ENCODE measurements around the gene GJA4. TPM values are rescaled to one million over a fixed set of nuclear protein-coding genes. Genes with fewer than 3 reads are reported as not detected.

Gene GJA4
- total and polyA plus RNA-seq, 2 donors (not counting 3 experiments of a cell fraction or from before 2014, with no cell fraction given): 22.1 to 175 TPM

DNA sequence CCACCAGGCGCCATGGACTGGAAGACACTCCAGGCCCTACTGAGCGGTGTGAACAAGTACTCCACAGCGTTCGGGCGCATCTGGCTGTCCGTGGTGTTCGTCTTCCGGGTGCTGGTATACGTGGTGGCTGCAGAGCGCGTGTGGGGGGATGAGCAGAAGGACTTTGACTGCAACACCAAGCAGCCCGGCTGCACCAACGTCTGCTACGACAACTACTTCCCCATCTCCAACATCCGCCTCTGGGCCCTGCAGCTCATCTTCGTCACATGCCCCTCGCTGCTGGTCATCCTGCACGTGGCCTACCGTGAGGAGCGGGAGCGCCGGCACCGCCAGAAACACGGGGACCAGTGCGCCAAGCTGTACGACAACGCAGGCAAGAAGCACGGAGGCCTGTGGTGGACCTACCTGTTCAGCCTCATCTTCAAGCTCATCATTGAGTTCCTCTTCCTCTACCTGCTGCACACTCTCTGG is 8.0 kb upstream of the GJA4 start:
- H2AFZ ChIP-seq (ENCODE audit: low read depth, low read length): no peak overlapping the region
- H4K20me1 ChIP-seq (replicated peaks; ENCODE audit: control insufficient read depth, extremely low read depth, insufficient read depth, low read length): no peaks in the 10 kb centered on the region
- no peak for DNase-seq (ENCODE audit: low read depth, low spot score)
- H3K9me3 ChIP-seq (replicated peaks; ENCODE audit: control insufficient read depth, insufficient read depth, low read length): no peaks in the 10 kb centered on the region
- no peaks in the 10 kb centered on the region for H3K79me2 ChIP-seq (ENCODE audit: control insufficient read depth, insufficient read depth, low read length)
- ChIA-PET POLR2A (no interaction called here), CTCF (interaction anchor here (1.2 kb wide), 1 partner anchor 81 kb away, joined by 6 read pairs; no protein-coding TSS in a partner anchor)
- H3K4me3 ChIP-seq (replicated peaks in 1 of 3; ENCODE audit: insufficient read depth in 1 of 3, low read depth in 1 of 3, low read length in 3 of 3): no peak overlapping the region
- TF ChIP-seq EZH2 (IDR thresholded peaks at IDR 0.05; ENCODE audit: borderline replicate concordance, low read depth, low read length, severe bottlenecking): no peak
- TF ChIP-seq MYC (IDR thresholded peaks at IDR 0.05; ENCODE audit: low read depth, low read length): no peak
- TF ChIP-seq JUN (IDR thresholded peaks at IDR 0.05; ENCODE audit: borderline replicate concordance, insufficient read depth, insufficient read length, low read depth): no peak
- TF ChIP-seq, protein P1, sequence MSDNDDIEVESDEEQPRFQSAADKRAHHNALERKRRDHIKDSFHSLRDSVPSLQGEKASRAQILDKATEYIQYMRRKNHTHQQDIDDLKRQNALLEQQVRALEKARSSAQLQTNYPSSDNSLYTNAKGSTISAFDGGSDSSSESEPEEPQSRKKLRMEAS (IDR thresholded peaks at IDR 0.05; ENCODE audit: insufficient read depth, insufficient read length): no peak
- no peak for TF ChIP-seq POLR2AphosphoS5 (IDR thresholded peaks at IDR 0.05; ENCODE audit: insufficient read depth, low read depth, low read length)
- H3K27me3 ChIP-seq (ENCODE audit: control insufficient read depth in 2 of 2, insufficient read depth in 2 of 2, low read length in 2 of 2): peaks cover 23 to 33% of the 10 kb centered on the region in 2 experiments
- BruUV-seq (replicated peaks): no TSS peak
- H3K4me2 ChIP-seq (ENCODE audit: insufficient read depth, low read length): no peak overlapping the region
- H3K27ac ChIP-seq (ENCODE audit: insufficient read depth, low read depth, low read length): no peak overlapping the region
- H3K36me3 ChIP-seq (ENCODE audit: control insufficient read depth in 2 of 2, extremely low read depth in 1 of 2, insufficient read depth in 2 of 2, low read length in 2 of 2): no peaks in the 10 kb centered on the region
- no peaks in the 10 kb centered on the region for H3K4me1 ChIP-seq (ENCODE audit: control insufficient read depth, extremely low read depth, insufficient read depth, low read length)
- no peak for FAIRE-seq
- H3K9me1 ChIP-seq (replicated peaks; ENCODE audit: control insufficient read depth, extremely low read depth, insufficient read depth, low read length): no peaks in the 10 kb centered on the region
- no peak overlapping the region for H3K9ac ChIP-seq (replicated peaks; ENCODE audit: extremely low read depth, insufficient read depth, low read length)
- intact Hi-C loops (cut with micrococcal nuclease) (loop anchor here (5.0 kb wide), 3 partner anchors 388 to 988 kb away; partner anchors contain the start of gene SFPQ), dilution Hi-C loops (cut with MboI; ENCODE audit: extremely low pct_ligation_motif_present, low sequenced_read_pairs) (no loop called here)

DNA sequence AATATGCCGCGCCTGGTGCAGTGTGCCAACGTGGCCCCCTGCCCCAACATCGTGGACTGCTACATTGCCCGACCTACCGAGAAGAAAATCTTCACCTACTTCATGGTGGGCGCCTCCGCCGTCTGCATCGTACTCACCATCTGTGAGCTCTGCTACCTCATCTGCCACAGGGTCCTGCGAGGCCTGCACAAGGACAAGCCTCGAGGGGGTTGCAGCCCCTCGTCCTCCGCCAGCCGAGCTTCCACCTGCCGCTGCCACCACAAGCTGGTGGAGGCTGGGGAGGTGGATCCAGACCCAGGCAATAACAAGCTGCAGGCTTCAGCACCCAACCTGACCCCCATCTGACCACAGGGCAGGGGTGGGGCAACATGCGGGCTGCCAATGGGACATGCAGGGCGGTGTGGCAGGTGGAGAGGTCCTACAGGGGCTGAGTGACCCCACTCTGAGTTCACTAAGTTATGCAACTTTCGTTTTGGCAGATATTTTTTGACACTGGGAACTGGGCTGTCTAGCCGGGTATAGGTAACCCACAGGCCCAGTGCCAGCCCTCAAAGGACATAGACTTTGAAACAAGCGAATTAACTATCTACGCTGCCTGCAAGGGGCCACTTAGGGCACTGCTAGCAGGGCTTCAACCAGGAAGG is 7.4 kb upstream of the GJA4 start:
- H2AFZ ChIP-seq (ENCODE audit: low read depth, low read length): no peak overlapping the region
- ChIA-PET POLR2A (no interaction called here), CTCF (interaction anchor here (1.2 to 1.4 kb wide), 2 partner anchors 11 to 81 kb away, joined by 6 to 8 read pairs; no protein-coding TSS in a partner anchor)
- no peak overlapping the region for H3K9ac ChIP-seq (replicated peaks; ENCODE audit: extremely low read depth, insufficient read depth, low read length)
- no peak overlapping the region for H3K4me3 ChIP-seq (replicated peaks in 1 of 3; ENCODE audit: insufficient read depth in 1 of 3, low read depth in 1 of 3, low read length in 3 of 3)
- intact Hi-C loops (cut with micrococcal nuclease) (loop anchor here (5.0 kb wide), 3 partner anchors 387 to 987 kb away; partner anchors contain the start of gene SFPQ), dilution Hi-C loops (cut with MboI; ENCODE audit: extremely low pct_ligation_motif_present, low sequenced_read_pairs) (no loop called here)
- H3K4me2 ChIP-seq (ENCODE audit: insufficient read depth, low read length): no peak overlapping the region
- H3K4me1 ChIP-seq (ENCODE audit: control insufficient read depth, extremely low read depth, insufficient read depth, low read length): no peaks in the 10 kb centered on the region
- H3K27me3 ChIP-seq (ENCODE audit: control insufficient read depth in 2 of 2, insufficient read depth in 2 of 2, low read length in 2 of 2): peaks cover 17 to 29% of the 10 kb centered on the region in 2 experiments
- no peak for TF ChIP-seq FOS (IDR thresholded peaks at IDR 0.05; ENCODE audit: borderline replicate concordance, insufficient read depth, low read length)
- TF ChIP-seq, protein P1 (IDR thresholded peaks at IDR 0.05; ENCODE audit: insufficient read depth, insufficient read length): no peak
- TF ChIP-seq POLR2A (IDR thresholded peaks at IDR 0.05; ENCODE audit: low read depth, low read length): no peak
- no peak for TF ChIP-seq MYC (IDR thresholded peaks at IDR 0.05; ENCODE audit: low read depth, low read length)
- TF ChIP-seq JUN (IDR thresholded peaks at IDR 0.05; ENCODE audit: borderline replicate concordance, insufficient read depth, insufficient read length, low read depth): no peak
- TF ChIP-seq GATA2 (IDR thresholded peaks at IDR 0.05; ENCODE audit: insufficient read depth, insufficient read length, low read depth, low read length): no peak
- TF ChIP-seq, protein P2, sequence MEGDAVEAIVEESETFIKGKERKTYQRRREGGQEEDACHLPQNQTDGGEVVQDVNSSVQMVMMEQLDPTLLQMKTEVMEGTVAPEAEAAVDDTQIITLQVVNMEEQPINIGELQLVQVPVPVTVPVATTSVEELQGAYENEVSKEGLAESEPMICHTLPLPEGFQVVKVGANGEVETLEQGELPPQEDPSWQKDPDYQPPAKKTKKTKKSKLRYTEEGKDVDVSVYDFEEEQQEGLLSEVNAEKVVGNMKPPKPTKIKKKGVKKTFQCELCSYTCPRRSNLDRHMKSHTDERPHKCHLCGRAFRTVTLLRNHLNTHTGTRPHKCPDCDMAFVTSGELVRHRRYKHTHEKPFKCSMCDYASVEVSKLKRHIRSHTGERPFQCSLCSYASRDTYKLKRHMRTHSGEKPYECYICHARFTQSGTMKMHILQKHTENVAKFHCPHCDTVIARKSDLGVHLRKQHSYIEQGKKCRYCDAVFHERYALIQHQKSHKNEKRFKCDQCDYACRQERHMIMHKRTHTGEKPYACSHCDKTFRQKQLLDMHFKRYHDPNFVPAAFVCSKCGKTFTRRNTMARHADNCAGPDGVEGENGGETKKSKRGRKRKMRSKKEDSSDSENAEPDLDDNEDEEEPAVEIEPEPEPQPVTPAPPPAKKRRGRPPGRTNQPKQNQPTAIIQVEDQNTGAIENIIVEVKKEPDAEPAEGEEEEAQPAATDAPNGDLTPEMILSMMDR (IDR thresholded peaks at IDR 0.05; ENCODE audit: extremely low read depth in 1 of 2, insufficient read depth in 1 of 2, low read depth in 1 of 2, low read length in 2 of 2): no peak
- TF ChIP-seq EZH2 (IDR thresholded peaks at IDR 0.05; ENCODE audit: borderline replicate concordance, low read depth, low read length, severe bottlenecking): no peak
- TF ChIP-seq POLR2AphosphoS5 (IDR thresholded peaks at IDR 0.05; ENCODE audit: insufficient read depth, low read depth, low read length): no peak
- DNase-seq (ENCODE audit: low read depth, low spot score) (no peak), FAIRE-seq (no peak)
- no peaks in the 10 kb centered on the region for H4K20me1 ChIP-seq (replicated peaks; ENCODE audit: control insufficient read depth, extremely low read depth, insufficient read depth, low read length)
- no peaks in the 10 kb centered on the region for H3K9me1 ChIP-seq (replicated peaks; ENCODE audit: control insufficient read depth, extremely low read depth, insufficient read depth, low read length)
- BruUV-seq (replicated peaks): no TSS peak
- H3K36me3 ChIP-seq (ENCODE audit: control insufficient read depth in 2 of 2, extremely low read depth in 1 of 2, insufficient read depth in 2 of 2, low read length in 2 of 2): no peaks in the 10 kb centered on the region
- no peaks in the 10 kb centered on the region for H3K9me3 ChIP-seq (replicated peaks; ENCODE audit: control insufficient read depth, insufficient read depth, low read length)
- H3K79me2 ChIP-seq (ENCODE audit: control insufficient read depth, insufficient read depth, low read length): no peaks in the 10 kb centered on the region
- no peak overlapping the region for H3K27ac ChIP-seq (ENCODE audit: insufficient read depth, low read depth, low read length)
